GM21360 (cell line): ENCODE measurements around the gene TTLL11.
"Not testable (repeated sequence)": the region's sequence is repeated elsewhere in the genome, so short reads cannot be mapped to it uniquely, and the experiment has no call there.

Experiments used
- ATAC-seq: cut with Tn5 transposase; IDR thresholded peaks from one replicate; pipeline ENCODE4 v1.9.1; 2021; ENCODE audit warnings: mild to moderate bottlenecking, moderate library complexity; ENCODE audit not compliant: unreplicated experiment

TTLL11 gene

GRCh38 chr9:122011818-122012498, 81.2 kb downstream of the TTLL11 start:
- ATAC-seq, result no peak

- ATAC-seq, result no peak
Observed at GRCh38 chr9:122008559-122008958, 84.5 kb downstream of the TTLL11 start.

GRCh38 chr9:122007837-122008236, 85.3 kb downstream of the TTLL11 start:
- ATAC-seq, result no peak

- no peak for ATAC-seq
Observed at GRCh38 chr9:122005597-122005996, 87.5 kb downstream of the TTLL11 start.

GRCh38 chr9:122004589-122004988, 88.5 kb downstream of the TTLL11 start:
- no peak for ATAC-seq

- no peak for ATAC-seq
Observed at GRCh38 chr9:122001491-122002201, 91.5 kb downstream of the TTLL11 start.

GRCh38 chr9:122000526-122000925, 92.6 kb downstream of the TTLL11 start:
- not testable (repeated sequence) for ATAC-seq

- no peak for ATAC-seq
Observed at GRCh38 chr9:121999556-121999955, 93.6 kb downstream of the TTLL11 start.

- no peak for ATAC-seq
Observed at GRCh38 chr9:121998513-121999049, 94.5 kb downstream of the TTLL11 start.

GRCh38 chr9:121997791-121998190, 95.3 kb downstream of the TTLL11 start:
- ATAC-seq, result no peak

GRCh38 chr9:121996783-121997182, 96.3 kb downstream of the TTLL11 start:
- ATAC-seq, result no peak

GRCh38 chr9:121995997-121996396, 97.1 kb downstream of the TTLL11 start:
- no peak for ATAC-seq

- no peak for ATAC-seq
Observed at GRCh38 chr9:121992571-121993212, 100.4 kb downstream of the TTLL11 start.

GRCh38 chr9:121991307-121991661, 101.8 kb downstream of the TTLL11 start:
- ATAC-seq, result no peak

- ATAC-seq, result no peak
Observed at GRCh38 chr9:121990600-121991306, 102.4 kb downstream of the TTLL11 start.

- no peak for ATAC-seq
Observed at GRCh38 chr9:121989010-121989409, 104.1 kb downstream of the TTLL11 start.

- no peak for ATAC-seq
Observed at GRCh38 chr9:121987314-121987713, 105.8 kb downstream of the TTLL11 start.

- no peak for ATAC-seq
Observed at GRCh38 chr9:121985792-121986494, 107.2 kb downstream of the TTLL11 start.

GRCh38 chr9:121984726-121985402, 108.2 kb downstream of the TTLL11 start:
- ATAC-seq, result no peak

- no peak for ATAC-seq
Observed at GRCh38 chr9:121983736-121984135, 109.4 kb downstream of the TTLL11 start.
